Measurements from ENCODE around the gene CARS1.

CARS1 gene

DNA sequence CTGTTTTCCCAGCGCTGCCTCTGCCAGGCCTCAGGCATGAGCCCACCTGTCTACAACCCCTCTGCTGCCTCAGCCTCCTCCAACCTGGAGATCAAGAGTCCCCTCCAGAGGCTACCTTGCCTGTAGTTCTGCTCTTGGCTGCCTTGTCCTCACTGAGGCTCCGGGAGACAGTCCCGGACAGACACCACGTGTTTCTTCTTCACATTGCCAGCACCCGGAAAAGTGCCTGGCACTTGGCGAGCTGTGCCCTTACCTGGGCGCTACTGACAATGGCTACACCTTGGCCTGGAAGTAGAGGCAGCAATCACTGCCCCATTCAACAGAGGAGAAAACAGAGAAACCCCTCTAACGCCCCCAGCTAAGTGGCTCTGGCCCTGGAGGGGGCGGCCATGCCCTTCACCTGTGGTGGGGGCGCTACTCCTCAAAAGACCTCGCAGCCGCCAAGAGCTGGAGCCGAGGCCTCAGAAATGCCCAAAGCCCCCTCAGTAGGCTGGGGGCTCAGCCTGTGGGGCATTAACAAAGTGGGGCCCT is 62.1 kb downstream of the CARS1 start:
- no peaks in the 10 kb centered on the region for H3K4me1 ChIP-seq (ENCODE audit: low read length)
- H3K4me2 ChIP-seq (ENCODE audit: low read depth, low read length), result no peak overlapping the region
- no peaks in the 10 kb centered on the region for H4K20me1 ChIP-seq (ENCODE audit: insufficient read depth, low read length)
- H3K9me2 ChIP-seq (replicated peaks; ENCODE audit: insufficient read depth, low read length), result no peaks in the 10 kb centered on the region
- H3K79me2 ChIP-seq (ENCODE audit: low read length), result peaks cover 17% of the 10 kb centered on the region
- H2AFZ ChIP-seq (ENCODE audit: low read length), result no peak overlapping the region
- H3K27ac ChIP-seq (ENCODE audit: low read length), result no peak overlapping the region
- no peaks in the 10 kb centered on the region for H3K9me3 ChIP-seq (replicated peaks; ENCODE audit: insufficient read depth, low read length)
- no peak overlapping the region for H3K9ac ChIP-seq (ENCODE audit: low read length)
- peaks cover 16% of the 10 kb centered on the region for H3F3A ChIP-seq (ENCODE audit: insufficient read depth, low read length)
- no peak for DNase-seq
- H3K27me3 ChIP-seq (replicated peaks; ENCODE audit: insufficient read depth, low read length), result no peaks in the 10 kb centered on the region
- no peaks in the 10 kb centered on the region for H3K36me3 ChIP-seq (replicated peaks; ENCODE audit: insufficient read depth, low read length)
- TF ChIP-seq, protein P1, sequence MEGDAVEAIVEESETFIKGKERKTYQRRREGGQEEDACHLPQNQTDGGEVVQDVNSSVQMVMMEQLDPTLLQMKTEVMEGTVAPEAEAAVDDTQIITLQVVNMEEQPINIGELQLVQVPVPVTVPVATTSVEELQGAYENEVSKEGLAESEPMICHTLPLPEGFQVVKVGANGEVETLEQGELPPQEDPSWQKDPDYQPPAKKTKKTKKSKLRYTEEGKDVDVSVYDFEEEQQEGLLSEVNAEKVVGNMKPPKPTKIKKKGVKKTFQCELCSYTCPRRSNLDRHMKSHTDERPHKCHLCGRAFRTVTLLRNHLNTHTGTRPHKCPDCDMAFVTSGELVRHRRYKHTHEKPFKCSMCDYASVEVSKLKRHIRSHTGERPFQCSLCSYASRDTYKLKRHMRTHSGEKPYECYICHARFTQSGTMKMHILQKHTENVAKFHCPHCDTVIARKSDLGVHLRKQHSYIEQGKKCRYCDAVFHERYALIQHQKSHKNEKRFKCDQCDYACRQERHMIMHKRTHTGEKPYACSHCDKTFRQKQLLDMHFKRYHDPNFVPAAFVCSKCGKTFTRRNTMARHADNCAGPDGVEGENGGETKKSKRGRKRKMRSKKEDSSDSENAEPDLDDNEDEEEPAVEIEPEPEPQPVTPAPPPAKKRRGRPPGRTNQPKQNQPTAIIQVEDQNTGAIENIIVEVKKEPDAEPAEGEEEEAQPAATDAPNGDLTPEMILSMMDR (IDR thresholded peaks at IDR 0.05; ENCODE audit: low read length), result no peak
- TF ChIP-seq EZH2phosphoT487 (IDR thresholded peaks at IDR 0.05; ENCODE audit: low read length) (no peak), EZH2 (optimal IDR thresholded peaks at IDR 0.05; ENCODE audit: low read depth, low read length) (no peak)
- no peak overlapping the region for H3K4me3 ChIP-seq (ENCODE audit: low read length)

DNA sequence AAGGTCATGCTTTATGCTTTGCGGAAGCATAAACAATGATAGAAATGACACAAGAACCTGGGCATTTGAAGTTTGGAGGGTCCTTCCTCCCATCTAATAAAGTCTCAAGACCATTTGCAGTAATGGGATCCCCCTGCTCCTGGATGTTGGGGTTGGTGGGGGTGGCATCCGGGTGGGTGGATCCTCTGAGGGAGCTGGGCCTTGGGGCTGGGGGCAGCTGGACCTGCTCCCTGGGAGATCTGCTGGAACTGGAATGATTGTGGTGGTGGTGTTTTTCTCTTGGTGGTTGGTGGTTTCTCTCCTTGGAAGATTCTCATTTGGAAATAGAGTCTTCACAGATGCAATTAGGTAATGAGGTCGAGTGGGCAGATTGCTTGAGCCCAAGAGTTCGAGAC is 62.9 kb downstream of the CARS1 start:
- Histone ChIP-seq H3K4me2 (ENCODE audit: low read depth, low read length) (no peak overlapping the region), H3K27ac (ENCODE audit: low read length) (no peak overlapping the region), H3F3A (ENCODE audit: insufficient read depth, low read length) (peaks cover 23% of the 10 kb centered on the region), H3K4me1 (ENCODE audit: low read length) (no peaks in the 10 kb centered on the region), H4K20me1 (ENCODE audit: insufficient read depth, low read length) (peaks cover under 1% of the 10 kb centered on the region; the same call in 1 of the 2 replicates), H3K4me3 (ENCODE audit: low read length) (no peak overlapping the region), H3K9me3 (replicated peaks; ENCODE audit: insufficient read depth, low read length) (no peaks in the 10 kb centered on the region), H2AFZ (ENCODE audit: low read length) (no peak overlapping the region), H3K79me2 (ENCODE audit: low read length) (peaks cover 25% of the 10 kb centered on the region), H3K9ac (ENCODE audit: low read length) (no peak overlapping the region), H3K9me2 (replicated peaks; ENCODE audit: insufficient read depth, low read length) (no peaks in the 10 kb centered on the region), H3K27me3 (replicated peaks; ENCODE audit: insufficient read depth, low read length) (no peaks in the 10 kb centered on the region), H3K36me3 (replicated peaks; ENCODE audit: insufficient read depth, low read length) (no peaks in the 10 kb centered on the region)
- no peak for DNase-seq
- no peak for TF ChIP-seq EZH2 (optimal IDR thresholded peaks at IDR 0.05; ENCODE audit: low read depth, low read length)
- TF ChIP-seq, protein P1 (IDR thresholded peaks at IDR 0.05; ENCODE audit: low read length), result no peak
- TF ChIP-seq EZH2phosphoT487 (IDR thresholded peaks at IDR 0.05; ENCODE audit: low read length), result no peak

DNA sequence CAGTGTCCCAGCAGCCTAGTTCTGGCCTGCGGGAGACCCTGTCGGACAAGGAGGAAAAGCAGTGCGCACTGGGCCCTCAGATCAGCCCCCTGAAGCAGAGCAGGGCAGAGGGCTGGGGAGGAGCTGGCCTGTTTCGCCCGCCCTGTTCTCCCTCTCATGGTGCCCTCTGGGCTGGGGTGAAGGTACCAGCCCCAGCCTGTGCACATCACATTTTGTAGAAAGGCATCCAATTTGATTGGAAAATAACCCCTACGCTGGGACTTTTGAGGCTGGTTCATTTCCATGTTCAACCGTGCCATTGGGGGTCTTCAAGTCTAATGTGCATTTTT is 64.3 kb downstream of the CARS1 start:
- Histone ChIP-seq H3K9ac (ENCODE audit: low read length) (peak overlapping the region; percentile 81), H3K79me2 (ENCODE audit: low read length) (peaks cover 39% of the 10 kb centered on the region), H3K4me2 (ENCODE audit: low read depth, low read length) (peak overlapping the region; percentile 95), H3K9me3 (replicated peaks; ENCODE audit: insufficient read depth, low read length) (no peaks in the 10 kb centered on the region), H4K20me1 (ENCODE audit: insufficient read depth, low read length) (peaks cover 13% of the 10 kb centered on the region), H3K36me3 (replicated peaks; ENCODE audit: insufficient read depth, low read length) (no peaks in the 10 kb centered on the region), H3K4me1 (ENCODE audit: low read length) (peaks cover 3% of the 10 kb centered on the region), H3K9me2 (replicated peaks; ENCODE audit: insufficient read depth, low read length) (no peaks in the 10 kb centered on the region), H3K4me3 (ENCODE audit: low read length) (peak overlapping the region; percentile 93), H3K27ac (ENCODE audit: low read length) (no peak overlapping the region), H3K27me3 (replicated peaks; ENCODE audit: insufficient read depth, low read length) (no peaks in the 10 kb centered on the region), H3F3A (ENCODE audit: insufficient read depth, low read length) (peaks cover 37% of the 10 kb centered on the region), H2AFZ (ENCODE audit: low read length) (peak overlapping the region; percentile 95)
- TF ChIP-seq, protein P1 (IDR thresholded peaks at IDR 0.05; ENCODE audit: low read length), result no peak
- TF ChIP-seq EZH2 (optimal IDR thresholded peaks at IDR 0.05; ENCODE audit: low read depth, low read length) (no peak), EZH2phosphoT487 (IDR thresholded peaks at IDR 0.05; ENCODE audit: low read length) (no peak)
- peak; percentile 28 for DNase-seq
